Measurements from ENCODE around the gene MPZL1.

DNA sequence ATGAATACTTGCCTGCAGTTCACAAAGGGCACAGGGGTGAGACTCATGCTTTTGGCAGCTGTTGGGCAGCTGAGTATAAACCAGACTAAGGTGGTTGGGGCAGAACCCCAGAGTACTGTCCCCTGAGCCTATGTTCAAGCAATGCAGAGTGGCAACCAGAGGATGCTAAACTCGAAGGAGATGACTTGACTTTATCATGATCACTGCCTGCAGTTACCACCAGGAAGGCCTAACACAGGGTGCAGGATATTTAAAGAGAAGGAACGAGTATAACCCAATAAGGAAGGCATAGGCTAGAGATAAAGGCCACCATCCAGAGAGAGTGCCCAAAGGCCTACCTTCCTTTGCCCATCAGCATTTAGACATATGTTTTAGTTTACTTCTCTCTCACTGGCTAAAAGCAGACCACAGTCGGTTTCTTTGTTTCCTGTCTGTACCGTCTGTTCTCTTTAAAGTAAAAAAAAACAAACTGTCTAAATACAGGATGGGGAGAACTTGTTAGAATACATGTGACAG, 83.3 kb downstream of the MPZL1 start:
- TF ChIP-seq EZH2 (IDR thresholded peaks at IDR 0.05) (no peak), JUND (IDR thresholded peaks at IDR 0.05) (no peak), POLR2AphosphoS5 (IDR thresholded peaks at IDR 0.05; ENCODE audit: low read depth, low read length) (no peak), RAD21 (IDR thresholded peaks at IDR 0.05; ENCODE audit: low read depth) (no peak)
- TF ChIP-seq, protein P1, sequence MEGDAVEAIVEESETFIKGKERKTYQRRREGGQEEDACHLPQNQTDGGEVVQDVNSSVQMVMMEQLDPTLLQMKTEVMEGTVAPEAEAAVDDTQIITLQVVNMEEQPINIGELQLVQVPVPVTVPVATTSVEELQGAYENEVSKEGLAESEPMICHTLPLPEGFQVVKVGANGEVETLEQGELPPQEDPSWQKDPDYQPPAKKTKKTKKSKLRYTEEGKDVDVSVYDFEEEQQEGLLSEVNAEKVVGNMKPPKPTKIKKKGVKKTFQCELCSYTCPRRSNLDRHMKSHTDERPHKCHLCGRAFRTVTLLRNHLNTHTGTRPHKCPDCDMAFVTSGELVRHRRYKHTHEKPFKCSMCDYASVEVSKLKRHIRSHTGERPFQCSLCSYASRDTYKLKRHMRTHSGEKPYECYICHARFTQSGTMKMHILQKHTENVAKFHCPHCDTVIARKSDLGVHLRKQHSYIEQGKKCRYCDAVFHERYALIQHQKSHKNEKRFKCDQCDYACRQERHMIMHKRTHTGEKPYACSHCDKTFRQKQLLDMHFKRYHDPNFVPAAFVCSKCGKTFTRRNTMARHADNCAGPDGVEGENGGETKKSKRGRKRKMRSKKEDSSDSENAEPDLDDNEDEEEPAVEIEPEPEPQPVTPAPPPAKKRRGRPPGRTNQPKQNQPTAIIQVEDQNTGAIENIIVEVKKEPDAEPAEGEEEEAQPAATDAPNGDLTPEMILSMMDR (IDR thresholded peaks at IDR 0.05 in 2 of 3, conservative IDR thresholded peaks at IDR 0.05 in 1 of 3; ENCODE audit: borderline replicate concordance in 1 of 3, insufficient read depth in 1 of 3, low read depth in 2 of 3, low read length in 2 of 3): no peak
- TF ChIP-seq, protein P2, sequence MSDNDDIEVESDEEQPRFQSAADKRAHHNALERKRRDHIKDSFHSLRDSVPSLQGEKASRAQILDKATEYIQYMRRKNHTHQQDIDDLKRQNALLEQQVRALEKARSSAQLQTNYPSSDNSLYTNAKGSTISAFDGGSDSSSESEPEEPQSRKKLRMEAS (IDR thresholded peaks at IDR 0.05): no peak
